ENCODE data around the gene BMPR1B. TPM values are rescaled to one million over a fixed set of nuclear protein-coding genes. Genes with fewer than 3 reads are reported as not detected.

Gene BMPR1B
- total and polyA plus RNA-seq, 7 donors = 0.07 to 2.2 (median 1.8) TPM; not detected in 2

DNA sequence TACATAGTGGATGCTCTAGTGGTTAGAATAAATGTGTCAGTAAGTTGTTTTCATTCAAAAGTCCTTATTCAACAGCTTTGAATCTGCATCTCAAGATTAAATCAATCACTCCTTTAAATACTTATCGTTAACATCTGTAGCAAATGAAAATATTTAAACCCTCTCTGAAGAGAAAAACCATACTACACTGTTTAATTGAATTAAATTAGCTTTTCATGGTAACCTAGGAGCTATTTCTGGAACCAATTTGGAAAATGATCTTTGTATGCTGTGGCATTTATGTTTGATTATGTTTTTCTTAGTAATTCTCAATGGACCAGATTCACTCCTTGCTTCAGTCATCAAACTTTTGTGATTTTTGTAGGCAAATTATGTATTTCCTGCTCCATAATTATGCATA is 9.7 kb downstream of the BMPR1B start:
- intact Hi-C loops (cut with DNase I) = no loop called here
- H3K27ac ChIP-seq = no peak overlapping the region
- 81 to 83% methylated on average over 1 of the region's 1 CpG for WGBS, 2 donors
- no peak overlapping the region for H3K4me3 ChIP-seq
- DNase-seq = no peak
- H3K36me3 ChIP-seq = no peaks in the 10 kb centered on the region
- no peaks in the 10 kb centered on the region for H3K27me3 ChIP-seq
- H3K9me3 ChIP-seq = no peaks in the 10 kb centered on the region
- TF ChIP-seq EP300 (IDR thresholded peaks at IDR 0.05) (no peak), POLR2A (IDR thresholded peaks at IDR 0.05) (no peak), POLR2AphosphoS5 (IDR thresholded peaks at IDR 0.05) (no peak)
- TF ChIP-seq, protein P1, sequence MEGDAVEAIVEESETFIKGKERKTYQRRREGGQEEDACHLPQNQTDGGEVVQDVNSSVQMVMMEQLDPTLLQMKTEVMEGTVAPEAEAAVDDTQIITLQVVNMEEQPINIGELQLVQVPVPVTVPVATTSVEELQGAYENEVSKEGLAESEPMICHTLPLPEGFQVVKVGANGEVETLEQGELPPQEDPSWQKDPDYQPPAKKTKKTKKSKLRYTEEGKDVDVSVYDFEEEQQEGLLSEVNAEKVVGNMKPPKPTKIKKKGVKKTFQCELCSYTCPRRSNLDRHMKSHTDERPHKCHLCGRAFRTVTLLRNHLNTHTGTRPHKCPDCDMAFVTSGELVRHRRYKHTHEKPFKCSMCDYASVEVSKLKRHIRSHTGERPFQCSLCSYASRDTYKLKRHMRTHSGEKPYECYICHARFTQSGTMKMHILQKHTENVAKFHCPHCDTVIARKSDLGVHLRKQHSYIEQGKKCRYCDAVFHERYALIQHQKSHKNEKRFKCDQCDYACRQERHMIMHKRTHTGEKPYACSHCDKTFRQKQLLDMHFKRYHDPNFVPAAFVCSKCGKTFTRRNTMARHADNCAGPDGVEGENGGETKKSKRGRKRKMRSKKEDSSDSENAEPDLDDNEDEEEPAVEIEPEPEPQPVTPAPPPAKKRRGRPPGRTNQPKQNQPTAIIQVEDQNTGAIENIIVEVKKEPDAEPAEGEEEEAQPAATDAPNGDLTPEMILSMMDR (IDR thresholded peaks at IDR 0.05) = no peak
- no peaks in the 10 kb centered on the region for H3K4me1 ChIP-seq

GRCh38 chr4:94782707-94783106 is 25.0 kb downstream of the BMPR1B start:
- DNase-seq = no peak
- no peaks in the 10 kb centered on the region for H3K4me1 ChIP-seq
- TF ChIP-seq POLR2AphosphoS5 (IDR thresholded peaks at IDR 0.05) (no peak), EP300 (IDR thresholded peaks at IDR 0.05) (no peak), POLR2A (IDR thresholded peaks at IDR 0.05) (no peak)
- TF ChIP-seq, protein P1 (IDR thresholded peaks at IDR 0.05) = no peak
- intact Hi-C loops (cut with DNase I) = no loop called here
- no peak overlapping the region for H3K4me3 ChIP-seq
- peaks cover 0 to 7% (median 0%) of the 10 kb centered on the region in 4 donors for H3K9me3 ChIP-seq
- H3K36me3 ChIP-seq = no peaks in the 10 kb centered on the region
- WGBS, 2 donors = 0 to 43% methylated on average over 1 of the region's 1 CpG
- no peaks in the 10 kb centered on the region for H3K27me3 ChIP-seq
- no peak overlapping the region for H3K27ac ChIP-seq

GRCh38 chr4:94791701-94792100 is 33.9 kb downstream of the BMPR1B start:
- DNase-seq = no peak
- Histone ChIP-seq H3K4me3 (no peak overlapping the region), H3K9me3 (no peaks in the 10 kb centered on the region), H3K4me1 (no peaks in the 10 kb centered on the region), H3K27me3 (no peaks in the 10 kb centered on the region), H3K27ac (no peak overlapping the region), H3K36me3 (no peaks in the 10 kb centered on the region)
- intact Hi-C loops (cut with DNase I) = no loop called here
- 58 to 76% methylated on average over 4 of the region's 4 CpGs for WGBS, 2 donors
- TF ChIP-seq EP300 (IDR thresholded peaks at IDR 0.05) (no peak), POLR2AphosphoS5 (IDR thresholded peaks at IDR 0.05) (no peak), POLR2A (IDR thresholded peaks at IDR 0.05) (no peak)
- TF ChIP-seq, protein P1 (IDR thresholded peaks at IDR 0.05) = no peak

DNA sequence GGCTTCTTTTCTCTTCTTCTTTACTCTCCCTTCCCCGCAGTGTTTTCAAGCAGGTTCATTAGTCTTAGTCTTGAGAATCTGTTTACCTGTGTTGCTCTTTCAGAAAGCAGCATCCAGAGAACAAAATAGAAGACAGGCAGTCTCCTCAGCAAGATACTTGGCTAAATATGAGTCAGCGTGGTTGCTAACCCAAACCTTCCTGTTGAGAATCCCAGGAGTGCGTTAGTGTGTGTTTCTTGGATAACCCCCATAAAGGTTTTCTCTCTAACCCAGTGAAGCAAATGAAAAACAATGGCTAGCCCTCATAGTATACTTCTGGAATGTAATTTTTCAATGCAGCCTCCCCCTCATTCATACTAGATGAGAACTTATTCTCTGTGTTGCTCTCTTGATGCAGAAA is 41.1 kb downstream of the BMPR1B start:
- no peak for DNase-seq
- no peak overlapping the region for H3K4me3 ChIP-seq
- intact Hi-C loops (cut with DNase I) = no loop called here
- H3K9me3 ChIP-seq = no peaks in the 10 kb centered on the region
- no peaks in the 10 kb centered on the region for H3K36me3 ChIP-seq
- no peaks in the 10 kb centered on the region for H3K4me1 ChIP-seq
- H3K27ac ChIP-seq = no peak overlapping the region
- WGBS, 2 donors = 83 to 89% methylated on average over 3 of the region's 3 CpGs
- TF ChIP-seq POLR2AphosphoS5 (IDR thresholded peaks at IDR 0.05) = no peak
- no peak for TF ChIP-seq EP300 (IDR thresholded peaks at IDR 0.05)
- TF ChIP-seq, protein P1 (IDR thresholded peaks at IDR 0.05) = no peak
- no peak for TF ChIP-seq POLR2A (IDR thresholded peaks at IDR 0.05)
- H3K27me3 ChIP-seq = no peaks in the 10 kb centered on the region

DNA sequence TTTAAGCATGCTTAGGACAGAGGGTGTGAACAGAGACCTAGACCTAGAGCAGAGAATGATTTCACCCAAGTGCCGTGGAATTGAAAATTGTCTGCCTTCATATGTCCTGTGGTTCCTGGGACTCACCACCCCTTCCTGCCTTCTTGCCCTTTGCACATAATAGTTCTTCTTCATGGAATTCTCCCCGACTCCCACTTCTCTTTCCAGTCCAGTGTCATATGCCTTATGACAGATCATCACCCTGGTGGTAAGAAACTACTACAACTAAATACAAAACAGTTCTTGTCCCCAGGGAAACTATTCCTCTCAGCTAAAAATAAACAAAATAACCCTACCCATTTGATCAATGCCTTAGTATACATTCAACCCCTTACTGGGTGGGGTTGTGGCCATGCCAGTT is 43.3 kb downstream of the BMPR1B start:
- no peak for TF ChIP-seq EP300 (IDR thresholded peaks at IDR 0.05)
- TF ChIP-seq POLR2AphosphoS5 (IDR thresholded peaks at IDR 0.05) = no peak
- no peak for TF ChIP-seq POLR2A (IDR thresholded peaks at IDR 0.05)
- TF ChIP-seq, protein P1 (IDR thresholded peaks at IDR 0.05) = no peak
- Histone ChIP-seq H3K4me1 (no peaks in the 10 kb centered on the region), H3K27me3 (no peaks in the 10 kb centered on the region), H3K4me3 (no peak overlapping the region), H3K27ac (no peak overlapping the region), H3K36me3 (no peaks in the 10 kb centered on the region), H3K9me3 (no peaks in the 10 kb centered on the region)
- WGBS, 2 donors = 85% methylated on average over 2 of the region's 2 CpGs
- DNase-seq = no peak
- intact Hi-C loops (cut with DNase I) = no loop called here
